A549 treated with AZD9567 at 1 μM for 4 hours (cell line): ENCODE results near the gene ARHGEF1. TPM values are rescaled to one million over a fixed set of nuclear protein-coding genes. Genes with fewer than 3 reads are reported as not detected.

ENCODE experiments used
- total RNA-seq: library from RNA; stranded (reverse); fragments of 200-300 nt; extraction: Qiagen RNA extraction; gene quantifications from 5 replicates; pipeline ENCODE4 v1.2.3, GENCODE V29; 2022; ENCODE audit not compliant: insufficient read depth

The ARHGEF1 gene
- total RNA-seq = 65.0 to 115 TPM (median 98.1 TPM) in 5 replicates

GRCh38 chr19:41882568-41883462 lies at the start of gene ARHGEF1:
ARHGEF1 (plus strand) TSS chr19:41883184; CDS start chr19:41888083, 4,899 bp downstream.

GRCh38 chr19:41844601-41845000 lies 38.4 kb upstream of the ARHGEF1 start, which contains the start of gene LYPD4:
LYPD4 (minus strand) TSS chr19:41844683; CDS start chr19:41839285, 5,398 bp downstream.

GRCh38 chr19:41845001-41845050 lies 38.2 kb upstream of the ARHGEF1 start, which contains the start of gene DMRTC2:
DMRTC2 (plus strand) TSS chr19:41845042; CDS start chr19:41847429, 2,387 bp downstream.

GRCh38 chr19:41859618-41860418 lies 23.2 kb upstream of the ARHGEF1 start, which contains the start of gene RPS19:
RPS19 (plus strand) TSS chr19:41860255; CDS start chr19:41860775, 520 bp downstream.

GRCh38 chr19:41876847-41877832 lies 5.8 kb upstream of the ARHGEF1 start, which contains the start of gene CD79A:
CD79A (plus strand) TSS chr19:41877279; CDS start chr19:41877305, 26 bp downstream.

GRCh38 chr19:41928221-41928683 lies 45.3 kb downstream of the ARHGEF1 start, which contains the start of gene ERFL:
ERFL (minus strand) TSS chr19:41928449; CDS start chr19:41912919, 15,530 bp downstream.

Other genes starting within 250 kb of the ARHGEF1 start
- gene CEACAM7, start 194.9 kb upstream of the ARHGEF1 start, total RNA-seq = 0.14 TPM in 1 of 5 replicates, not detected in the others
- 1.5 to 2.3 TPM (median 1.7 TPM) in 5 replicates for gene CEACAM5, start 174.6 kb upstream of the ARHGEF1 start, total RNA-seq
- gene CEACAM6, start 127.7 kb upstream of the ARHGEF1 start, total RNA-seq = 13.3 to 24.9 TPM (median 18.9 TPM) in 5 replicates
- not detected in 5 replicates for gene CEACAM3, start 86.6 kb upstream of the ARHGEF1 start, total RNA-seq
- gene LYPD4, start 38.5 kb upstream of the ARHGEF1 start, total RNA-seq = not detected in 5 replicates
- not detected in 5 replicates for gene DMRTC2, start 38.1 kb upstream of the ARHGEF1 start, total RNA-seq
- 7,692 to 10,068 TPM (median 9,223 TPM) in 5 replicates for gene RPS19, start 22.9 kb upstream of the ARHGEF1 start, total RNA-seq
- 0.80 to 1.1 TPM (median 0.89 TPM) in 4 of 5 replicates, not detected in the other for gene CD79A, start 5.9 kb upstream of the ARHGEF1 start, total RNA-seq
- 0.29 to 0.33 TPM (median 0.30 TPM) in 4 of 5 replicates, not detected in the other for gene ERFL, start 45.3 kb downstream of the ARHGEF1 start, total RNA-seq
- 162 to 276 TPM (median 247 TPM) in 5 replicates for gene RABAC1, start 76.1 kb downstream of the ARHGEF1 start, total RNA-seq
- 2.4 to 5.3 TPM (median 4.3 TPM) in 5 replicates for gene ATP1A3, start 111.0 kb downstream of the ARHGEF1 start, total RNA-seq
- gene GRIK5, start 187.0 kb downstream of the ARHGEF1 start, total RNA-seq = 0.39 to 0.84 TPM (median 0.51 TPM) in 5 replicates
- gene ZNF574, start 193.0 kb downstream of the ARHGEF1 start, total RNA-seq = 35.6 to 44.4 TPM (median 39.7 TPM) in 5 replicates
- 0.23 to 1.1 TPM (median 0.40 TPM) in 5 replicates for gene POU2F2, start 249.3 kb downstream of the ARHGEF1 start, total RNA-seq